Measurements from ENCODE around the gene NANOG. TPM values are rescaled to one million over a fixed set of nuclear protein-coding genes. Genes with fewer than 3 reads are reported as not detected.

Gene NANOG
- not detected for total RNA-seq

DNA sequence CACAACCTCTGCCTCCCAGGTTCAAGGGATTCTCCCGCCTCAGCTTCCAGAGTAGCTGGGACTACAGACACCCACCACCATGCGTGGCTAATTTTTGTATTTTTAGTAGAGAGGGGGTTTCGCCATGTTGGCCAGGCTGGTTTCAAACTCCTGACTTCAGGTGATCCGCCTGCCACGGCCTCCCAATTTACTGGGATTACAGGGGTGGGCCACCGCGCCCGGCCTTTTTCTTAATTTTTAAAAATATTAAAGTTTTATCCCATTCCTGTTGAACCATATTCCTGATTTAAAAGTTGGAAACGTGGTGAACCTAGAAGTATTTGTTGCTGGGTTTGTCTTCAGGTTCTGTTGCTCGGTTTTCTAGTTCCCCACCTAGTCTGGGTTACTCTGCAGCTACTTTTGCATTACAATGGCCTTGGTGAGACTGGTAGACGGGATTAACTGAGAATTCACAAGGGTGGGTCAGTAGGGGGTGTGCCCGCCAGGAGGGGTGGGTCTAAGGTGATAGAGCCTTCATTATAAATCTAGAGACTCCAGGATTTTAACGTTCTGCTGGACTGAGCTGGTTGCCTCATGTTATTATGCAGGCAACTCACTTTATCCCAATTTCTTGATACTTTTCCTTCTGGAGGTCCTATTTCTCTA lies at the start of gene NANOG:
Gene NANOG (plus strand): TSS at position 519 of the 645 bp plus-strand sequence. CDS start 213 bp downstream, outside the sequence.

DNA sequence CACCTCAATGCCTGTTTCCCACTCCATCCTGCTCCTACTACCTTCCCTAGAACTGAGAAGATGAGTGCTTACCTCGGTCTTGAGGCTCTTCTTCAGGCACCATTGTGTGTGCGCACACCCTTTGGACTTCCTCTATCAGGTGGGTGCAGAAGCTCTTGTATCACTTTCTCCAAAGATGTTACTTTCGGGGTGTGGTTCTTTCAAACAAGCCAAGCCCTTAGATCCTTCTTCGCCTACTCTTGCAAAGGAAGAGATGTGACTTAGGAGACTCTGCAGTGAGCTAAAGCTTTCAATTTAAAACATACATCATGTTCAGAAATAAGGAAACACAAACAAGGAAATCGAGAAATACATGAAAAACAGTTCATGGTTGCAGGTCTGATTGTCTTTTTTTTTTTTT lies 42.0 kb upstream of the NANOG start, which contains the start of gene CLEC4C:
Gene CLEC4C (minus strand): TSS at position 130 of the 400 bp plus-strand sequence. CDS start 27 bp downstream, at position 103.

Small RNAs within 50 kb of the gene (small RNA-seq; reads per million reads assigned to genes)
- not detected for gene RF00019

Other genes with a start within 250 kb of the NANOG start
- gene APOBEC1, start 123.5 kb upstream of the NANOG start, total RNA-seq = not detected
- not detected for gene GDF3, start 93.6 kb upstream of the NANOG start, total RNA-seq
- gene DPPA3, start 78.0 kb upstream of the NANOG start, total RNA-seq = not detected
- not detected for gene CLEC4C, start 42.0 kb upstream of the NANOG start, total RNA-seq
- gene NANOGNB, start 24.2 kb upstream of the NANOG start, total RNA-seq = not detected
- 0.23 TPM for gene SLC2A14, start 83.5 kb downstream of the NANOG start, total RNA-seq
- 74.5 TPM for gene SLC2A3, start 146.8 kb downstream of the NANOG start, total RNA-seq
- 9.5 TPM for gene FOXJ2, start 243.3 kb downstream of the NANOG start, total RNA-seq